DLD1 (cell line): ENCODE results near the gene NHP2.
"Not testable (repeated sequence)": the region's sequence is repeated elsewhere in the genome, so short reads cannot be mapped to it uniquely, and the experiment has no call there.

Experiments
- in situ Hi-C: cut with HindIII; loops from 2 replicates; pipeline ENCODE4 v1.10.0; 2017; ENCODE audit warnings: low sequenced_read_pairs

Gene NHP2

GRCh38 chr5:178131446-178131996, 22.2 kb downstream of the NHP2 start:
- in situ Hi-C loops: no loop called here

GRCh38 chr5:178130576-178131445, 22.9 kb downstream of the NHP2 start, which contains the start of gene RMND5B:
RMND5B (plus strand) TSS chr5:178131014; CDS start chr5:178138120, 7,106 bp downstream.
- in situ Hi-C loops: no loop called here

- in situ Hi-C loops: not testable (repeated sequence)
These were observed 23.5 kb downstream of the NHP2 start for GRCh38 chr5:178130234-178130575.

- in situ Hi-C loops: no loop called here
These were observed 24.4 kb downstream of the NHP2 start for GRCh38 chr5:178129296-178129695.

- in situ Hi-C loops: not testable (repeated sequence)
These were observed 26.2 kb downstream of the NHP2 start for GRCh38 chr5:178127300-178128009.

- in situ Hi-C loops: no loop called here
These were observed 27.1 kb downstream of the NHP2 start for GRCh38 chr5:178126556-178126955.

- in situ Hi-C loops: no loop called here
These were observed 28.3 kb downstream of the NHP2 start for GRCh38 chr5:178125253-178125906.

- in situ Hi-C loops: no loop called here
These were observed 29.4 kb downstream of the NHP2 start for GRCh38 chr5:178123966-178124925.

GRCh38 chr5:178123094-178123965, 30.4 kb downstream of the NHP2 start:
- in situ Hi-C loops: no loop called here

- in situ Hi-C loops: no loop called here
These were observed 31.3 kb downstream of the NHP2 start for GRCh38 chr5:178122346-178122745.

GRCh38 chr5:178121391-178122276, 32.1 kb downstream of the NHP2 start:
- in situ Hi-C loops: no loop called here

GRCh38 chr5:178120607-178121357, 32.9 kb downstream of the NHP2 start:
- in situ Hi-C loops: no loop called here

- in situ Hi-C loops: no loop called here
These were observed 33.6 kb downstream of the NHP2 start for GRCh38 chr5:178119915-178120606.

GRCh38 chr5:178117923-178118701, 35.6 kb downstream of the NHP2 start:
- in situ Hi-C loops: no loop called here

GRCh38 chr5:178116143-178116885, 37.4 kb downstream of the NHP2 start:
- in situ Hi-C loops: no loop called here

GRCh38 chr5:178115814-178116142, 37.9 kb downstream of the NHP2 start:
- in situ Hi-C loops: no loop called here
